Mesendoderm (in vitro differentiated cells): ENCODE results near the gene BTN1A1.

Source experiments
- DNase-seq: peaks from one replicate; pipeline ENCODE4 v3.0.0; 2013
- H2AK5ac ChIP-seq: 2 replicates; pipeline ENCODE4 v1.6.1; 2013; ENCODE audit warnings: low read length, inconsistent platforms
- H2BK120ac ChIP-seq: 2 replicates; pipeline ENCODE4 v1.6.1; 2013; ENCODE audit warnings: low read depth, mild to moderate bottlenecking, low read length, moderate library complexity, mixed read lengths
- H2BK15ac ChIP-seq: replicated peaks from 2 replicates; pipeline ENCODE4 v1.6.1; 2013; ENCODE audit warnings: low read depth, mild to moderate bottlenecking, moderate library complexity
- H2BK5ac ChIP-seq: 2 replicates; pipeline ENCODE4 v1.6.1; 2013; ENCODE audit warnings: low read length, inconsistent platforms
- H3K18ac ChIP-seq: 2 replicates; pipeline ENCODE4 v1.6.1; 2013; ENCODE audit warnings: mild to moderate bottlenecking, low read length, mixed read lengths
- H3K23ac ChIP-seq: one replicate; pipeline ENCODE4 v1.6.1; 2013; ENCODE audit warnings: low read length
- H3K27ac ChIP-seq: 2 replicates; pipeline ENCODE4 v1.5.1; 2013; ENCODE audit warnings: low read depth, mild to moderate bottlenecking, inconsistent platforms, low read length, moderate library complexity
- H3K27me3 ChIP-seq: 2 replicates; pipeline ENCODE4 v1.6.1; 2013; ENCODE audit warnings: low read length, control low read depth, mild to moderate bottlenecking, inconsistent platforms; ENCODE audit not compliant: insufficient read depth, poor library complexity
- H3K36me3 ChIP-seq: 2 replicates; pipeline ENCODE4 v1.6.1; 2013; ENCODE audit warnings: low read length, inconsistent platforms; ENCODE audit not compliant: control insufficient read depth, insufficient read depth
- H3K4ac ChIP-seq: one replicate; pipeline ENCODE4 v1.6.1; 2013; ENCODE audit warnings: low read depth, mild to moderate bottlenecking, low read length, moderate library complexity
- H3K4me1 ChIP-seq: 2 replicates; pipeline ENCODE4 v1.6.1; 2013; ENCODE audit warnings: low read depth, low read length, inconsistent platforms; ENCODE audit not compliant: control insufficient read depth
- H3K4me2 ChIP-seq: 2 replicates; pipeline ENCODE4 v1.6.1; 2013; ENCODE audit warnings: low read length
- H3K4me3 ChIP-seq: 2 replicates; pipeline ENCODE4 v1.5.1; 2013; ENCODE audit warnings: mild to moderate bottlenecking, low read length
- H3K56ac ChIP-seq: one replicate; pipeline ENCODE4 v1.6.1; 2013; ENCODE audit warnings: low read length
- H3K79me1 ChIP-seq: 2 replicates; pipeline ENCODE4 v1.6.1; 2013; ENCODE audit warnings: low read length, inconsistent platforms
- H3K79me2 ChIP-seq: 2 replicates; pipeline ENCODE4 v1.6.1; 2013; ENCODE audit warnings: mild to moderate bottlenecking, low read length; ENCODE audit not compliant: control insufficient read depth, insufficient read depth
- H3K9ac ChIP-seq: 2 replicates; pipeline ENCODE4 v1.6.1; 2013; ENCODE audit warnings: low read length, inconsistent platforms
- H4K5ac ChIP-seq: one replicate; pipeline ENCODE4 v1.6.1; 2013; ENCODE audit warnings: low read length
- H4K8ac ChIP-seq: one replicate; pipeline ENCODE4 v1.6.1; 2013; ENCODE audit warnings: low read depth, mild to moderate bottlenecking, control low read depth, low read length, moderate library complexity
- WGBS: extraction: QIAGEN DNeasy Blood & Tissue Kit; methylation state at CpG from one replicate; pipeline ENCODE4 v1.1.7; 2013; ENCODE audit warnings: low lambda C conversion rate, missing lambda C conversion rate; ENCODE audit not compliant: insufficient coverage; ENCODE audit errors: extremely low coverage; 5-methylcytosine and 5-hydroxymethylcytosine counted together

Gene BTN1A1

DNA sequence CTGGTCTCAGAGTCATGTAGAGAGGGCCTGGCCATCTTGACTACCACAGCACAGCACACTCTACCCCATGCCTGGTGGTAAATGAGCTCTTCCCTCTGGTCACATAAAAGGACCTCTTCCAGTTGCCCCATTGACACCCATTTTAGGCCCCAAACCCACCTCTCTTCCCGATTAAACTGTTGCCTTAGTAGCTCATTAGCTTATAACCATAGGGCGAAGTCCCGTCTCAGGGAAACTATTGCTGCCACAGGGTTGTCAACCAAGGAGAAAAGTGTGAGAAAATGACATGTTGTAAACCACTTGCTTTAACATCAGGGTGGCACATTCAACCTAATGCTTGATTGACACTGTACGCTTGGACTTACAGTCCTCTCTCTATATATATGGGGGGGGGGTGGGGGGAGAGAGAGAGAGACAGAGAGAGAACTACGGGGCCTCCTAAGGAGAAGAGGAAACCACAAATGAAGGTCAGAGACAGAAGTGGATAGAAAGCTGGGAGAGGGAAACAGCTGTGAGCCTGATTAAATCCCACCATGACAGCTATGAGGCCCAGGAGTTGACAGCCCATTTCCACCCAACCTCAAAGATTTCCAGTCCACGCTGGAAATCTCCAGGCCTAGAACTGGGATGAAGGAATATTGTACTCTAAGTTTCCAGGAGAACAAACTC, 14.9 kb upstream of the BTN1A1 start:
- Histone ChIP-seq H3K79me1 (no peaks in the 10 kb centered on the region), H2AK5ac (no peak overlapping the region), H3K27ac (no peak overlapping the region), H3K4me3 (no peak overlapping the region), H4K8ac (no peak overlapping the region), H2BK120ac (no peak overlapping the region), H4K5ac (no peak overlapping the region), H3K36me3 (no peaks in the 10 kb centered on the region), H3K4me2 (no peak overlapping the region), H3K9ac (no peak overlapping the region), H3K27me3 (no peaks in the 10 kb centered on the region), H3K4me1 (no peaks in the 10 kb centered on the region), H3K79me2 (no peaks in the 10 kb centered on the region), H3K56ac (no peak overlapping the region), H3K4ac (no peak overlapping the region), H2BK5ac (no peak overlapping the region), H3K23ac (no peak overlapping the region), H3K18ac (no peak overlapping the region), H2BK15ac (no peak overlapping the region)
- WGBS = no CpG with 5 or more reads among the region's 6 CpGs
- DNase-seq = no peak

- Histone ChIP-seq H4K5ac (no peak overlapping the region), H3K36me3 (no peaks in the 10 kb centered on the region), H2BK5ac (no peak overlapping the region), H3K9ac (no peak overlapping the region), H2AK5ac (no peak overlapping the region), H3K27me3 (no peaks in the 10 kb centered on the region), H2BK15ac (no peak overlapping the region), H3K27ac (no peak overlapping the region), H3K23ac (no peak overlapping the region), H2BK120ac (no peak overlapping the region), H3K4ac (no peak overlapping the region), H3K4me1 (no peaks in the 10 kb centered on the region), H3K4me2 (no peak overlapping the region), H3K4me3 (no peak overlapping the region), H3K18ac (no peak overlapping the region), H3K79me1 (no peaks in the 10 kb centered on the region), H4K8ac (no peak overlapping the region), H3K56ac (no peak overlapping the region), H3K79me2 (no peaks in the 10 kb centered on the region)
- DNase-seq = no peak
- no CpG with 5 or more reads among the region's 5 CpGs for WGBS
Observed at GRCh38 chr6:26486358-26486757, 13.7 kb upstream of the BTN1A1 start.

GRCh38 chr6:26487466-26487865, 12.6 kb upstream of the BTN1A1 start:
- no peak overlapping the region for H3K18ac ChIP-seq
- no peaks in the 10 kb centered on the region for H3K27me3 ChIP-seq
- no peak overlapping the region for H3K4me2 ChIP-seq
- H3K79me2 ChIP-seq = no peaks in the 10 kb centered on the region
- H2BK120ac ChIP-seq = no peak overlapping the region
- H3K79me1 ChIP-seq = no peaks in the 10 kb centered on the region
- H3K4me3 ChIP-seq = no peak overlapping the region
- WGBS = no CpG with 5 or more reads among the region's 1 CpG
- no peak overlapping the region for H2BK15ac ChIP-seq
- no peak for DNase-seq
- H3K56ac ChIP-seq = no peak overlapping the region
- H2BK5ac ChIP-seq = no peak overlapping the region
- H3K9ac ChIP-seq = no peak overlapping the region
- no peak overlapping the region for H4K5ac ChIP-seq
- no peak overlapping the region for H3K23ac ChIP-seq
- H3K36me3 ChIP-seq = no peaks in the 10 kb centered on the region
- H3K4me1 ChIP-seq = no peaks in the 10 kb centered on the region
- no peak overlapping the region for H3K27ac ChIP-seq
- no peak overlapping the region for H4K8ac ChIP-seq
- no peak overlapping the region for H2AK5ac ChIP-seq
- no peak overlapping the region for H3K4ac ChIP-seq

- Histone ChIP-seq H3K18ac (no peak overlapping the region), H4K5ac (no peak overlapping the region), H3K4ac (no peak overlapping the region), H2BK15ac (no peak overlapping the region), H3K4me2 (no peak overlapping the region), H3K36me3 (no peaks in the 10 kb centered on the region), H3K4me1 (no peaks in the 10 kb centered on the region), H3K79me1 (no peaks in the 10 kb centered on the region), H3K79me2 (no peaks in the 10 kb centered on the region), H3K23ac (no peak overlapping the region), H3K27ac (no peak overlapping the region), H4K8ac (no peak overlapping the region), H3K4me3 (no peak overlapping the region), H3K56ac (no peak overlapping the region), H2AK5ac (no peak overlapping the region), H3K9ac (no peak overlapping the region), H2BK5ac (no peak overlapping the region), H2BK120ac (no peak overlapping the region), H3K27me3 (no peaks in the 10 kb centered on the region)
- no peak for DNase-seq
- WGBS = no CpG with 5 or more reads among the region's 8 CpGs
Observed at GRCh38 chr6:26489996-26490964, 9.8 kb upstream of the BTN1A1 start.

- Histone ChIP-seq H3K9ac (no peak overlapping the region), H3K4me1 (no peaks in the 10 kb centered on the region), H3K23ac (no peak overlapping the region), H2BK120ac (no peak overlapping the region), H3K27ac (no peak overlapping the region), H2AK5ac (no peak overlapping the region), H3K56ac (no peak overlapping the region), H3K36me3 (no peaks in the 10 kb centered on the region), H4K8ac (no peak overlapping the region), H3K4ac (no peak overlapping the region), H3K27me3 (no peaks in the 10 kb centered on the region), H3K4me3 (no peak overlapping the region), H4K5ac (no peak overlapping the region), H2BK15ac (no peak overlapping the region), H3K18ac (no peak overlapping the region), H2BK5ac (no peak overlapping the region), H3K79me2 (no peaks in the 10 kb centered on the region), H3K4me2 (no peak overlapping the region), H3K79me1 (no peaks in the 10 kb centered on the region)
- WGBS = no CpG with 5 or more reads among the region's 5 CpGs
- DNase-seq = peak; percentile 20
Observed at GRCh38 chr6:26491604-26492003, 8.5 kb upstream of the BTN1A1 start.
